ENCODE measurements around the gene GPS1.

GPS1 gene

GRCh38 chr17:82053556-82054263 lies 2.0 kb downstream of the GPS1 start:
- Histone ChIP-seq H3K36me3 (peaks cover 53% of the 10 kb centered on the region), H3K4me1 (no peaks in the 10 kb centered on the region), H3K4me3 (ENCODE audit: low read depth, low read length) (no peak overlapping the region), H3K9me3 (no peaks in the 10 kb centered on the region), H3K27me3 (0 out of 2 replicates have a peak, but pooled peaks cover 3% of the 10 kb centered on the region)
- TF ChIP-seq, protein P1, sequence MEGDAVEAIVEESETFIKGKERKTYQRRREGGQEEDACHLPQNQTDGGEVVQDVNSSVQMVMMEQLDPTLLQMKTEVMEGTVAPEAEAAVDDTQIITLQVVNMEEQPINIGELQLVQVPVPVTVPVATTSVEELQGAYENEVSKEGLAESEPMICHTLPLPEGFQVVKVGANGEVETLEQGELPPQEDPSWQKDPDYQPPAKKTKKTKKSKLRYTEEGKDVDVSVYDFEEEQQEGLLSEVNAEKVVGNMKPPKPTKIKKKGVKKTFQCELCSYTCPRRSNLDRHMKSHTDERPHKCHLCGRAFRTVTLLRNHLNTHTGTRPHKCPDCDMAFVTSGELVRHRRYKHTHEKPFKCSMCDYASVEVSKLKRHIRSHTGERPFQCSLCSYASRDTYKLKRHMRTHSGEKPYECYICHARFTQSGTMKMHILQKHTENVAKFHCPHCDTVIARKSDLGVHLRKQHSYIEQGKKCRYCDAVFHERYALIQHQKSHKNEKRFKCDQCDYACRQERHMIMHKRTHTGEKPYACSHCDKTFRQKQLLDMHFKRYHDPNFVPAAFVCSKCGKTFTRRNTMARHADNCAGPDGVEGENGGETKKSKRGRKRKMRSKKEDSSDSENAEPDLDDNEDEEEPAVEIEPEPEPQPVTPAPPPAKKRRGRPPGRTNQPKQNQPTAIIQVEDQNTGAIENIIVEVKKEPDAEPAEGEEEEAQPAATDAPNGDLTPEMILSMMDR (IDR thresholded peaks at IDR 0.05; ENCODE audit: low read depth, low read length), result no peak
- DNase-seq, result no peak

- Histone ChIP-seq H3K36me3 (peaks cover 61% of the 10 kb centered on the region), H3K9me3 (no peaks in the 10 kb centered on the region), H3K4me1 (no peaks in the 10 kb centered on the region), H3K27me3 (0 out of 2 replicates have a peak, but pooled peaks cover 3% of the 10 kb centered on the region), H3K4me3 (ENCODE audit: low read depth, low read length) (no peak overlapping the region)
- DNase-seq, result no peak
- TF ChIP-seq, protein P1 (IDR thresholded peaks at IDR 0.05; ENCODE audit: low read depth, low read length), result no peak
Measured at GRCh38 chr17:82054351-82055022, 2.8 kb downstream of the GPS1 start.

- DNase-seq, result no peak
- Histone ChIP-seq H3K36me3 (peaks cover 69% of the 10 kb centered on the region), H3K4me1 (no peaks in the 10 kb centered on the region), H3K27me3 (0 out of 2 replicates have a peak, but pooled peaks cover 3% of the 10 kb centered on the region), H3K4me3 (ENCODE audit: low read depth, low read length) (no peak overlapping the region), H3K9me3 (no peaks in the 10 kb centered on the region)
- TF ChIP-seq, protein P1 (IDR thresholded peaks at IDR 0.05; ENCODE audit: low read depth, low read length), result no peak
Measured at GRCh38 chr17:82055023-82055964, 3.6 kb downstream of the GPS1 start.

- DNase-seq, result no peak
- H3K4me1 ChIP-seq, result no peaks in the 10 kb centered on the region
- H3K4me3 ChIP-seq (ENCODE audit: low read depth, low read length), result no peak overlapping the region
- H3K9me3 ChIP-seq, result no peaks in the 10 kb centered on the region
- 0 out of 2 replicates have a peak, but pooled peaks cover 3% of the 10 kb centered on the region for H3K27me3 ChIP-seq
- TF ChIP-seq, protein P1 (IDR thresholded peaks at IDR 0.05; ENCODE audit: low read depth, low read length), result no peak
- H3K36me3 ChIP-seq, result peaks cover 78% of the 10 kb centered on the region
Measured at GRCh38 chr17:82055965-82056728, 4.4 kb downstream of the GPS1 start.

- H3K9me3 ChIP-seq, result no peaks in the 10 kb centered on the region
- H3K4me1 ChIP-seq, result no peaks in the 10 kb centered on the region
- no peak overlapping the region for H3K4me3 ChIP-seq (ENCODE audit: low read depth, low read length)
- H3K27me3 ChIP-seq, result 0 out of 2 replicates have a peak, but pooled peaks cover 2% of the 10 kb centered on the region
- DNase-seq, result no peak
- TF ChIP-seq, protein P1 (IDR thresholded peaks at IDR 0.05; ENCODE audit: low read depth, low read length), result no peak
- peaks cover 83% of the 10 kb centered on the region for H3K36me3 ChIP-seq
Measured at GRCh38 chr17:82056729-82057621, 5.3 kb downstream of the GPS1 start.

Data from BE2C (cell line).